A673 (cell line): ENCODE results near the gene COA1.

Experiments used
- EZH2 ChIP-seq: fragments of 200-600 bp; sonication (generic); IDR thresholded peaks from 2 replicates; pipeline ENCODE4 v1.6.1; 2017; ENCODE audit warnings: borderline replicate concordance, low read depth, mild to moderate bottlenecking, mixed read lengths, antibody characterized with exemption, low read length; ENCODE audit not compliant: poor library complexity, severe bottlenecking
- TF ChIP-seq, protein P1 (sequence below): fragments of 300-800, 200-600 bp; sonication (generic); conservative IDR thresholded peaks from 2 replicates; pipeline ENCODE4 v1.5.1; 2017; ENCODE audit warnings: low read depth, mild to moderate bottlenecking, antibody characterized with exemption, low read length, moderate library complexity, mixed read lengths

DNA sequence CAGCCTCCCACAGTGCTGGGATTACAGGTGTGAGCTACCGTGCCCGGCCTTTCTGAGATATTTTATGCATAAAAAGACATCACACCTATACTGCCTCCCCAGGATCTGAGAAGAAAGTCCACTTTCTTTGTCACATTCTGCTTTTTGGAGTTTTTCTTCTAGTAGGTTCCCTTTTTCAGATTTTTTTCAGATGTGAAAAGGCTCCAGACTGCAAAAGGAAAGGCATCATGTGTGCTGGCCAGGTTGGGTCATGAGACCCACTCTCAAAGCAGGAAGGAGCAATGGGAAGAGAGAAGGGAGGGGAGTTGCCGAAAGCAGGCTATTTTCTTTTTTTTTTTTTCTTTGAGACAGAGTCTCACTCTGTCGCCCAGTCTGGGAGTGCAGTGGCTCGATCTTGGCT lies 40.0 kb upstream of the COA1 start:
- TF ChIP-seq, protein P1, sequence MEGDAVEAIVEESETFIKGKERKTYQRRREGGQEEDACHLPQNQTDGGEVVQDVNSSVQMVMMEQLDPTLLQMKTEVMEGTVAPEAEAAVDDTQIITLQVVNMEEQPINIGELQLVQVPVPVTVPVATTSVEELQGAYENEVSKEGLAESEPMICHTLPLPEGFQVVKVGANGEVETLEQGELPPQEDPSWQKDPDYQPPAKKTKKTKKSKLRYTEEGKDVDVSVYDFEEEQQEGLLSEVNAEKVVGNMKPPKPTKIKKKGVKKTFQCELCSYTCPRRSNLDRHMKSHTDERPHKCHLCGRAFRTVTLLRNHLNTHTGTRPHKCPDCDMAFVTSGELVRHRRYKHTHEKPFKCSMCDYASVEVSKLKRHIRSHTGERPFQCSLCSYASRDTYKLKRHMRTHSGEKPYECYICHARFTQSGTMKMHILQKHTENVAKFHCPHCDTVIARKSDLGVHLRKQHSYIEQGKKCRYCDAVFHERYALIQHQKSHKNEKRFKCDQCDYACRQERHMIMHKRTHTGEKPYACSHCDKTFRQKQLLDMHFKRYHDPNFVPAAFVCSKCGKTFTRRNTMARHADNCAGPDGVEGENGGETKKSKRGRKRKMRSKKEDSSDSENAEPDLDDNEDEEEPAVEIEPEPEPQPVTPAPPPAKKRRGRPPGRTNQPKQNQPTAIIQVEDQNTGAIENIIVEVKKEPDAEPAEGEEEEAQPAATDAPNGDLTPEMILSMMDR = no peak
- no peak for TF ChIP-seq EZH2
